SIG-M5 treated with dmso at 0.1 percent for 504 hours (cell line): ENCODE results near the gene REX1BD.
A peak's percentile ranks its signal among the peaks of the same experiment; 100 is the strongest.
"Not testable (repeated sequence)": the region's sequence is repeated elsewhere in the genome, so short reads cannot be mapped to it uniquely, and the experiment has no call there.

Source experiments
- DNase-seq: peaks from one replicate; lab custom pipeline; 2025; ENCODE audit not compliant: unreplicated experiment; lab: John Stamatoyannopoulos, UW

Gene REX1BD

GRCh38 chr19:18600692-18601397 lies 12.2 kb downstream of the REX1BD start:
- not testable (repeated sequence) for DNase-seq

- no peak for DNase-seq
Observed at GRCh38 chr19:18601875-18602274, 13.3 kb downstream of the REX1BD start.

GRCh38 chr19:18603255-18603957 lies 14.8 kb downstream of the REX1BD start:
- DNase-seq, result peak; percentile 27

DNA sequence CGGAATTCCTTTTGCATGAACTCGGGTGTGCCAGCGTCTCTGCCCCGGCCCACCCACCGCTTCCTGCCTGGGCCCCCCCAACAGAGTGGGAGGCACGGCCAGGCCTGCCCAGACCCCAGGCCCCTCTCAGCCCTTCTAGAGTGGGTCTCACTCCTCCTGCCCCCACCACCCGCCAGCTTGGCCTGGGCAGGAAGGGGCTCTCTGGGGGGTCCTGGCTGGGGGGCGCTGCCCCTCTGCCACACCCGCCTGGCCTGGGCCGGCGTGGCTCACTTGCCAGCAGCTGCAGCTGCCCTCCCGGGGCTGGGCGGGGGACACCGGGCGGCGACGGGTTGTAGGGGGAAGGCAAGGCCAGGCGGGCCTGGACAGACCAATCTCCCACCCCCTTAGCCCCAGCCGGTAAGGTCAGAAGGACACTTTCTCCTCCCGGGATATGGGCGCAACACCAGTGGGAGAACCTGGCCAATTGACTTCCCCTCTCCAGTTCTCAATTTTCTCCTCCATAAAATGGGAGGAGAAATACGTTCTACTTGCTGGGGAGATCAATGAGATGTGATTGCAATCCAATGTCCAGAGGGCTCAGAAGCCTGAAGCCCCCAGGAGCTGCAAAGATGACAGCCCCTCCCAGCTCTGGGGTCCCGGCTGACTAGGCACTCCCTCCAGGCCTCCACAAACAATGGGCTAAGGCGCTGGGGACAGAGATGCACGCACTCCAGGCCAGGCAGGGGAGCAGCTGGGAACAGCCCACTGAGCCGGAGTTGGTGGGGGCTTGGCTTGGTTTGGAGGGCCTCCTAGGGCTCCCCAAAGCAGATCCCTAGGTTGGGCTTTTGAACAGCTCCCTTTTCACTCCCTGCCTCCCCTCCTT lies 15.6 kb downstream of the REX1BD start:
- no peak for DNase-seq

DNA sequence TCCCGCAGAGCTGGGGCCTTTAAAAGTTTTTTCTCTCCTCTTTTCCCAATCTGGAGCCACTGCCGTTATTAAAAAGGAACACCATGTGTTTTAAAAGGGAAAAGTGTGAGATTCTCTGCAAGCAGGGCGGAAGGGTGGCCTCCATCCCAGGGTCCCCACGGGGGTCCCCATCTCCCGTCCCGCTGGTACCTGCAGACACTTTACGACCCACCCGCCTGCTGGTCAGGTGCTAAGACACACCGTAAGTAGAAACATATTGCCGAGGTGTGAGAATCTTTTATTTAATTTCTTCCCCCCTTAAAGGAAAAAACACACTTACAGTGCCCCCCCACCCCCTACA lies 16.2 kb downstream of the REX1BD start:
- DNase-seq, result no peak

GRCh38 chr19:18605196-18605545 lies 16.6 kb downstream of the REX1BD start:
- DNase-seq, result no peak

DNA sequence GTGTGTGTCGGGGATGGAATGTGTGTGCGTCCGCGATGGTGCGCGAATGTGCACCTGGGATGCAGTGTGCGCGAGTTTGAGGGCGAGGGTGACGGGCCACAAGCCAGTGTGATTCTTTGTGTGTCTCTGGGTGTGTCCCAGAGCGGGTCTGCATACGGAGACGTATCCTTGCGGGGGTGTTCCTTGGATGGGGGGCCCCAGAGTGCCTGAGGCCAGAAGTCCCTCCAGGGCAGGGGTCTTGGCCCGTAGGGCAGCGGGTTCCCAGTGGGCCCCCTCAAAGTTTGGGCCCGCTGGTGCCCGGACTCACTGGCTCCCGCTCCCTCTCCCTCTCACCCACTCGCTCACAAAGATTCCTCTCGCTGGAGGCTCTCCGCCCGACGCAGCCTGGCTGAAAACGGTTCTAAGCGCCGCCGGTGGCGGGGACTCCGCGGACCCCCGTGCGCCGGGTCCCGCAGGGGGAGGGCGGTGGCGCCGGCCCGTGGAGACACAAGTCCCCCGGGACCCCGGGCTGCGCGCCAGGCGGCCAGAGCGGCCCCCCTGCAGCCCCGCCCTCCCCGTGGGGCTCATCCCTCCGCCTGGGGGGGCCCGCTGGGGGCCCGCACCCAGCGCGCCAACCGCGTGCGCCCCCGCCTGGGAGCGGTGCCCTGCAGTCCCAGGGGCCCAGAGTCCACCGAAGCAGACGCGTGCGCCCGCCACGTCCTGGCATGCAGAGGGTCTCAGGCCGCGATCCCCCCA lies 17.1 kb downstream of the REX1BD start:
- no peak for DNase-seq

DNA sequence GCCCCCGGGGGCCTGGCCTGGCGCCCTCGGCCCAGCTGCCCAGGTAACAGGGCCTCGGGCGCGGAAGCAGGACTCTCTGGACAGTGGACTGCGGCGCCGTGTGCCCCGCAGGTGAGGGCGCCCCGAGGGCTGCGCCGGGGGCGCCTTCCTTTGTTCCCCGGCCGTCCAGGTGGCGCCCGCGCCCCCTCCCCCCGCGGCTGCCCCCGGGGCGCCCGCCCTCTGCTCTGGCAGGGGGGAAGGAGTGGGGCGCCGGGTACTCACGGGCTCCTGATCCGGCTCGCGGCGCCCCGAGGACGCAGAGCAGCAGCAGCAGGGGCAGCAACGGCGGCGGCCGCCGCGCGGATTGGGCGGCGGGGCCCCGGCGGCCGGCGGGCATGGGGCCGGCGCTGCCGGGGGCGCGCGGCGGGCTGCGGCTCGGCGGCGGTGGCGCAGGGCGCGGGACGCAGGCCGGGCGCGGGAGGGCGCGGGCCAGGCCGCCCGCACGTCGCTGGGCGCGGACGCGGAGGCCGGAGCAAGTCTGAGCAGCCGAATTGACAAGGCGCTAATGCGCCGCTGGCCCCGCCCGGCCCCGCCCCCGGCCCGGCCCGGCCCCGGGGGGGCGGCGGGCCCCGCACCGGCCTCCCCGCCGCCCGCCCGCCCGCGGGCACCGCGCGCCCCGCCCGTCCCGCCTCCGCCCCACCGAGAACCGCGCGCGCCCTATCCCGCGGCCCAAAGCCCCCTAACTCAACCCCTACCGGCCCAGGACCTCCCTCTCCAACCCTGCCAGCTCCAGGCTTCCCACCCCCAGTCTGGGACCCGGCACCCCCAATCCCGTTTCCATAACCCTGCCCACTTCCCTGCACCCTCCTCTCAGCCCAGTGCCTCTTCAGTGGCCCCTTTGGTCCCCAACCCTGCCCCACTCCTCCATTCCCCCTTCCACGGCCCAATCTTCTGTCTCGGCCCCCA lies 18.0 kb downstream of the REX1BD start, which contains the start of gene CRLF1:
TSS of gene CRLF1 (minus strand) at position 519 of the 945 bp plus-strand sequence. CDS start at position 376, 143 bp downstream.
- no peak for DNase-seq

DNA sequence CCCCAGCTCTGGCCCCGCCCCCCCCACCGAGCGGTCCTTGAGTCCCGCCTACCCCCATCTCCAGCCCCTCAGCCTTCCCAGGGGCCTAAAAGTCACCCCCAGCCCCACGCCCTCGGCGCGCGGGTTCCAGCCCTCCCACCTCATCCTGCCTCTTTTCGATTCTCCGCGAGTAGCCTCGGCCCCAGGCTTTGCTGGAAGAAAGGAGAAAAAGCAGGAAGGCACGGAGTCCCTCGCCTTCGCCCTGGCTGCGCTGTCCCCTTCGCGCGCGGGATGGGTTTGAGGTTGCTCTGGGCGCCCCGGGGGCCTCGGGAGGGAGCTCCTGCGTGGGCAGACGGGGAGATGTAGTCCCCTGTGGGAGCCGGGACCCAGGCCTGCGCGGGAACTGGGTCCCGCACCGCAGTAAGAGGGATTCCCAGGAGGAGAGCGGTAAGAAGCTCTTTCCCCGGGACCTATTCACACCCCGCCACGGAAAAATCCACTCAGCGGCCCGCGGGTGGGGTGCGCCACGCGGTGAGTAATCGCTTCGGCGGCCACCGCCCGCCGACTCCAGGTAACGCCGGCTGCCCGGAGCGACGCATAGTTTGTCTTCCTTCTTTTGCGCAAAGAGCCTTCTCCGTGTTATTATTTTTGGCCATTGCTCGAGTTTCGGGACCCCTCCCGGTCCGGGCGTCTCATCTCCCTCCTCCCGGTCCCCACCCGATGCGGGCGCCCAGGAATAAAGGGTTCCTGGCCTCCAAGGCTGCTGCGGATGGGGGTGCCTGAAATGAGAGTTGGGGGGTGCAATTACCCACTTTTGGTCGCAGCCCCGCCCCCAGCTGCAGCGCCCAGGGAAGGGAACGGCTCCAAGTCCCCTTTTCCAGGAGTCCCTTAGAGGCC lies 18.9 kb downstream of the REX1BD start:
- DNase-seq, result no peak

- DNase-seq, result no peak
Observed at GRCh38 chr19:18608102-18608804, 19.7 kb downstream of the REX1BD start.

DNA sequence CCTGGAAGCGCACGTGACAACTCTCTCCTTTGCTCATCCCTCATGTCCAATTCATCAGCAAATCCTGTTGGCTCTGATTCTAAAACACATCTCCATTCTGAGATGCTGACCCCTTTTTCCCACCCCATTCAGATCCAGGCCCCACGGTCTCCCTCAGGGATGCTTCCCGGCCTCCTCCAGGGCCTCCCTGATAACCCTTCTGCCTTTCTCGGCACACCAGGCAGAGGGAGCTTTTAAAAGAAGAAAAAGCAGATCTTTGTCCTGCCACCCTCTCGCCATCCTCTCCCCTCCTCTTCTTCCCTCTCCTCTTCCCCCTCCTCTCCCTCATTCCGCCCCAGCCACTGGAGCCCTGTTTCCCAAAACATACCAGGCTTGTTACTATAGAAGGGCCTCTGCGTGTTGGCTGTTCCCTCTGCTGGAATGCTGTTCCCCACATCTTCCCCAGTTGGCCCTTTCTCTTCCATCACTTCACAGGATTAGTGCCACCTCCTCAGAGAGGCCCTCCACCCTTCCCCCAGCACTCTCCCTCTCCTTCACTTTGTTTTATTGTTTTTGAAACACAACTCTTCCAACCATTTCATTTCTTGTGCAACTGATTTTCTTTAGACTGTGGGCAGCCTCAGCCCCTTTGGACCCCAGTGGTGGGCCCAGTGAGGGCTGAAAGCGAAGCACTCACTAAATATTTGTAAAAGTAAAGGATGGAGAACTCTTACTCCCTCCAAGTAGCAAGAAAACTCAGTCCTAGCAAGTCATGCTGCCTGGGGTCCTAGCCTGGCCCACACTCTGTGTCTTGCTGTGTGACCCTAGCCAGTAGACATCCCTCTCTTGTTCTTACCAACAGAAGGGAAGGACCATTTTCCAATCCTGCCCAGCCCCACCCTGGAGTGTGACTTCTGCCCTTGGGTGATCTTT lies 20.5 kb downstream of the REX1BD start:
- no peak for DNase-seq

DNA sequence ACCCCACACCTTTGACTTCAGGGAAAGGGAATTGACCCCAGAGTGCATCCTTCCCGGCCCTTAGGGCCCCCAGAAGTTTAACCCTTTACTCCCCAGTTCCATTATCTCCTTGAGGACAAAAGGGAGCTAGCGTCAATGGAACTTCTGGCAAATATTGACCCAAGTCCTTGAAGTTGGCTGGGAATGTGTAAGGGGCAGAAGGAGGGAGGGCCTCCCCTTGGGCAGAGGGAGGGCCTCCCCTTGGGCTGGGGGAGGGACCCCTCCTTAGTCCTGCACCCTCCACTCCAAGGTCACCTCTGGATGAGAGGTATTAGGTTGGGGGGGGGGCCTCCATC lies 21.1 kb downstream of the REX1BD start:
- no peak for DNase-seq

DNA sequence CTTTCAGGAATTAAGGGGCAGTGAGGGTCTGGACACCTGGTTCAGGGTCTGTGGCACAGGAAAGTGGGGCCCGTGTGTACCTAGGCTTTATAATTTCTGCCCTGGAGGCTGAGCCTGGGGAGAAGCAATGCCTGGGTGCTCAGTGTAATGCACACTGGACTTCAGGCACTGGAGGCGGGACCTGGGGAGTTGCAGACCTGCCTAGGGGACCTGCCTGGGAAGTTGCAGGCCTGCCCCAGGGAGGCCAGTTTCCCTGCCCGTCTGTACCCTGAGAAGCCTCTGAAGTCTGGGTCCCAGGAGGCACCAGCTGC lies 21.6 kb downstream of the REX1BD start:
- DNase-seq, result no peak

DNA sequence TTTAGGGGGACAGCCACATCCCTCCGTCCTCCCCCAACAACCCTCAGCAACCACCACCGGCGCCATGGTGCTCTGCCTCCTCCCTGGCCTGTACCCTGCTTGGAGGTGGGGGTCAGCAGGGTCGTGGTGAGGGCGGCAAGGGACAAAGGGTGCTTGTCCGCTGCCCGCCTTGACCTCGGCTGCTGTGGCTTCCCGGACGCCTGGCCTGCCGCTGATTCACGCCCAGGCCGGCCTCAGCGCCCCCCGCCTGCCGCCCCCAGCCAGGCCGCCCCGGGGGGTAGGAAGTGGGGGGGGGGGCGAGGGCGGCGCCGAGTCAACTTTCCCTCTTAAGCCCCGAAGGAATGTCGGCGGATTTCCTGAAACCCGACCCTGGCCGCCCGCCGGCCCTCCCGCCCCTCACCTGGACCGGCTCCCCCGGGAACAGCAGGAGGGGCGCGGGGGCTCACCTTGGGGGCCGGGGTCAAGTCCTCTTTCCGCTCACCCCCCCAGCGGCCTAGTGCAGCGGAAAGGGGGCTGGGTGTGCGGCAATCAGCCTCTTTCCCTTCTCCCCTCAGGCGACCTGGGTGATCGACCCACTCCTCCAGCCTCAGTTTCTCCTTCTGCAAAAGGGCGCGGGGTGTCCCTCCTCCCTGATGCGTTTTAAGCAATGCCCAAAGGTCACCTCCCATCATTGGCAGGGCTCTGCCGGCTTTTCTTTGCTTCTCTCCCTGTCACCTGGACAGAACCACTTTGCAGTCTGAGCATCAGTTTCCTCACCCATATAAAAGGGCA lies 22.1 kb downstream of the REX1BD start:
- no peak for DNase-seq

DNA sequence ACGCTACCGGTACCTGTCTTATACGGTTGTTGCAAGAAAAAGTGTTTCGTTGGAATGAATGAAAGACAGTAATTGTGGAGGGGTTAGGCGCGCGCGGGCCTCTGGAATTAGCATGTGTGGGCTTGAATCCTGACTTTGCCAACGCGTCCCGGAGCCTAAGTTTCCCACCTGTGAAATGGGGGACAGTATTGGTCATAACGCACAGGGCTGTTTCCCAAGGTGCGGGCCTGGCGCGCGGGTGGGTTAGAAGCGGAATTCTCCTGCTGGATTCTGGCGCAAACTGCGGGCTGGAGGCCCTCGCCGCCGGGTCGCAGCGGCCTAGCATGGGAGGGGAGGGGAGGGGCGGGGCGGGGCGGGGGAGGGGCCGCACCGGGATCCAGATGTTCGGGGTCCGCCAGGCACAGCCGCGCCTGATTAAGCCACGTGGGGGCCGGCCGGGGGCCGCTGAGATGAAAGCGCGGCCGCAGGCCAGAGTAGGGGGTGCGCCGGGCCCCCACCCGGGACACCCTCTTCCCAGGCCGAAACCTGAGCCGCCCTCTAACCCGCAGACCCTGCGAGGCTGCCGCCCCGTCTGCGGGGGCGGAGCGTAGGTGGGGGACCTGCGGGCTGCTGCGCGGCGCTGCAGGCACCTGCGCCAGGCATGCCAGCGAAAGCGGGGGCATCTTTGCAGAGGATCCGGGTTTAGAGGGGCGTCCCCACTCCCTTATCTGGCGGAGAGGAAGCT lies 22.9 kb downstream of the REX1BD start:
- DNase-seq, result no peak

- no peak for DNase-seq
Observed at GRCh38 chr19:18612051-18612771, 23.6 kb downstream of the REX1BD start.
